Measurements from ENCODE around the gene NEDD4. TPM values are rescaled to one million over a fixed set of nuclear protein-coding genes. Genes with fewer than 3 reads are reported as not detected.

NEDD4 gene
- total and polyA plus RNA-seq, 2 of the 4 experiments (the other 2 are of a cell fraction) = 27.4 to 80.7 TPM

DNA sequence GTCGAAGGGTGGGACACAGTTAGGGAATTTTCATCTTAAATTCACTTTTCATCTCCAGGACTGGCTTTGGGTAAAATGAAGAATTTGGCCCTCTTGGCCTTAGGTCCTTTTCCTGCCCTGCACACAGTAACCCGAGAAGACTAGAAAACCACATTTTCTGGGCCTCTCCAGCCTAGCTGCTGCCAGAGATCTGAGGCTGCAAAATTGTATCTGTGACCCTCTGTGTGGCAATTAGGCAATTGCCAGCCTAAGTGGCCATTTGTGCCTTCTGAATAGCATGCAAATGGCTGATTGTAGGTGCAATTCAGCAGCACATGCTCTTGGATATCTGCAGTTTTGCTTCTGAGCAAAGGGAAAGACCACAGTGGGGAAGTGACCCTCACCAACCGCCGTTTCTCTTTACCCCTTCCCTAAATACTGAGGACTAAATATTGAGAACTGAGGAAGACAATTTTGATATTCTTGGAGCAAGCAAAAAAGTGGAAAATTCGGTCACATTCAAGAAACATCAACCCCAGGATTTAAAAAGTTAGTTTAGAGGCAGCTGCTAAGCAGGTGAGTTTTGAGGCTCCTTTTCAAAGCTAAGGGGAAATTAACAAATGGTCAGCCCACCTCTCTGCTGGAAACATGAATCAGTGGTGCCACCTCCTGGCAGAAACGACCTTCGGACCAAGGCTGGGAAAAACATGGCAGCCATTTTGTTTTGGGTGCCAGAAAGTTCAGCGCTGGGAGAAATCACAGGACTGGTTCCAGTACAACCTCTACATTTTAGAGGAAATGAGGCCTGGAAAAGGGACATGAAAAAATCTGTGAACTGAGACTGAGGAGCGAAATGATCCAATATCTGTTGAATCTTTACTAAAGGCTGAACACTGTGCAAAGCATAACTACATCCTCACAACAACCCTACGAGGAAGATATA is 193.9 kb downstream of the NEDD4 start:
- H3K9me3 ChIP-seq (ENCODE audit: control insufficient read depth, insufficient read depth, low read length) = no peaks in the 10 kb centered on the region
- DNase-seq = peak; percentile 52
- ChIA-PET POLR2A (ENCODE audit: unreplicated experiment) (interaction anchor here (0.5 kb wide), 1 partner anchor 71 kb away, joined by 5 read pairs; no protein-coding TSS in a partner anchor), CTCF (interaction anchor here (0.6 to 1.4 kb wide), 5 partner anchors 24 to 546 kb away, joined by 3 to 4 read pairs (median 3); no protein-coding TSS in a partner anchor)
- peak overlapping the region; percentile 70; the same call in 1 of the 2 replicates for H3K14ac ChIP-seq (replicated peaks; ENCODE audit: low read depth, low read length)
- no peaks in the 10 kb centered on the region for H3K79me1 ChIP-seq (ENCODE audit: low read depth in 1 of 2, low read length in 2 of 2)
- no CpG with 5 or more reads among the region's 10 CpGs for WGBS, 2 experiments (ENCODE audit: extremely low coverage in 2 of 2, insufficient read length in 1 of 2)
- no TSS peak for BruUV-seq (replicated peaks)
- H2AFZ ChIP-seq (replicated peaks; ENCODE audit: low read length, poor library complexity) = peak overlapping the region; percentile 52
- H3K9ac ChIP-seq (ENCODE audit: low read depth, low read length) = no peak overlapping the region
- peak overlapping the region; percentile 88; the same call in 1 of the 2 replicates for H4K5ac ChIP-seq (ENCODE audit: low read depth, low read length)
- in situ Hi-C loops (cut with MboI; ENCODE audit: low sequenced_read_pairs) = loop anchor here (25.0 kb wide), 1 partner anchor 137 kb away; no protein-coding TSS in a partner anchor
- ATAC-seq (ENCODE audit: low read depth) = peak; percentile 85
- H4K20me1 ChIP-seq (ENCODE audit: insufficient read depth, low read length) = no peaks in the 10 kb centered on the region
- H3K4me1 ChIP-seq (ENCODE audit: control insufficient read depth, insufficient read depth, low read length) = peaks cover 2% of the 10 kb centered on the region; the same call in 1 of the 2 replicates
- H3K18ac ChIP-seq (ENCODE audit: low read depth, low read length) = no peak overlapping the region; the same call in 1 of the 2 replicates
- no peak overlapping the region for H2BK20ac ChIP-seq (ENCODE audit: low read depth, low read length)
- no peaks in the 10 kb centered on the region; the same call in 1 of the 2 replicates for H3K9me1 ChIP-seq (ENCODE audit: insufficient read depth, low read length)
- H2AK5ac ChIP-seq (ENCODE audit: low read depth, low read length) = no peak overlapping the region; the same call in 1 of the 2 replicates
- no peak overlapping the region for H3K56ac ChIP-seq (ENCODE audit: extremely low read depth, insufficient read depth, low read length)
- no peak overlapping the region for H3K4me2 ChIP-seq (ENCODE audit: low read depth, low read length)
- intact Hi-C loops (cut with micrococcal nuclease) = loop anchor here (1.0 to 10.0 kb wide), 2 partner anchors 151 to 285 kb away; no protein-coding TSS in a partner anchor
- H2BK120ac ChIP-seq (ENCODE audit: low read depth, low read length) = peak overlapping the region; percentile 63; the same call in 1 of the 2 replicates
- H2AK9ac ChIP-seq (replicated peaks; ENCODE audit: low read depth, low read length, poor library complexity) = no peak overlapping the region
- no peak overlapping the region for H3K4me3 ChIP-seq (ENCODE audit: insufficient read depth, low read depth, low read length)
- H3K4ac ChIP-seq (ENCODE audit: low read depth, low read length) = peak overlapping the region; percentile 45; the same call in 1 of the 2 replicates
- no peak overlapping the region; the same call in 1 of the 2 replicates for H3K23ac ChIP-seq (ENCODE audit: low read depth, low read length)
- H4K91ac ChIP-seq (ENCODE audit: insufficient read depth, low read depth, low read length) = no peak overlapping the region
- no peak overlapping the region for H3K27ac ChIP-seq (ENCODE audit: insufficient read depth, low read length)
- H4K8ac ChIP-seq (ENCODE audit: low read depth in 2 of 2, low read length in 2 of 2) = peak overlapping the region; percentile 28 to 92
- no peak overlapping the region for H2BK5ac ChIP-seq (ENCODE audit: low read depth, low read length, poor library complexity, severe bottlenecking)
- dilution Hi-C loops (cut with HindIII; ENCODE audit: low sequenced_read_pairs, unreplicated experiment) = no loop called here
- no peaks in the 10 kb centered on the region for H3K36me3 ChIP-seq (ENCODE audit: control insufficient read depth, insufficient read depth, low read length)
- peaks cover 5% of the 10 kb centered on the region for H3K27me3 ChIP-seq (ENCODE audit: control insufficient read depth, insufficient read depth, low read length)
- no peak overlapping the region for H2BK15ac ChIP-seq (ENCODE audit: low read depth, low read length)
- no peak for TF ChIP-seq POLR2A (IDR thresholded peaks at IDR 0.05; ENCODE audit: low read depth, low read length)
- TF ChIP-seq, protein P1, sequence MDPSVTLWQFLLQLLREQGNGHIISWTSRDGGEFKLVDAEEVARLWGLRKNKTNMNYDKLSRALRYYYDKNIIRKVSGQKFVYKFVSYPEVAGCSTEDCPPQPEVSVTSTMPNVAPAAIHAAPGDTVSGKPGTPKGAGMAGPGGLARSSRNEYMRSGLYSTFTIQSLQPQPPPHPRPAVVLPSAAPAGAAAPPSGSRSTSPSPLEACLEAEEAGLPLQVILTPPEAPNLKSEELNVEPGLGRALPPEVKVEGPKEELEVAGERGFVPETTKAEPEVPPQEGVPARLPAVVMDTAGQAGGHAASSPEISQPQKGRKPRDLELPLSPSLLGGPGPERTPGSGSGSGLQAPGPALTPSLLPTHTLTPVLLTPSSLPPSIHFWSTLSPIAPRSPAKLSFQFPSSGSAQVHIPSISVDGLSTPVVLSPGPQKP (IDR thresholded peaks at IDR 0.05; ENCODE audit: borderline replicate concordance, low read depth, low read length) = no peak
- TF ChIP-seq SMC3 (IDR thresholded peaks at IDR 0.05; ENCODE audit: low read depth, low read length) = peak; percentile 77
- TF ChIP-seq MAFK (IDR thresholded peaks at IDR 0.05; ENCODE audit: low read depth, low read length) = no peak
- TF ChIP-seq, protein P2, sequence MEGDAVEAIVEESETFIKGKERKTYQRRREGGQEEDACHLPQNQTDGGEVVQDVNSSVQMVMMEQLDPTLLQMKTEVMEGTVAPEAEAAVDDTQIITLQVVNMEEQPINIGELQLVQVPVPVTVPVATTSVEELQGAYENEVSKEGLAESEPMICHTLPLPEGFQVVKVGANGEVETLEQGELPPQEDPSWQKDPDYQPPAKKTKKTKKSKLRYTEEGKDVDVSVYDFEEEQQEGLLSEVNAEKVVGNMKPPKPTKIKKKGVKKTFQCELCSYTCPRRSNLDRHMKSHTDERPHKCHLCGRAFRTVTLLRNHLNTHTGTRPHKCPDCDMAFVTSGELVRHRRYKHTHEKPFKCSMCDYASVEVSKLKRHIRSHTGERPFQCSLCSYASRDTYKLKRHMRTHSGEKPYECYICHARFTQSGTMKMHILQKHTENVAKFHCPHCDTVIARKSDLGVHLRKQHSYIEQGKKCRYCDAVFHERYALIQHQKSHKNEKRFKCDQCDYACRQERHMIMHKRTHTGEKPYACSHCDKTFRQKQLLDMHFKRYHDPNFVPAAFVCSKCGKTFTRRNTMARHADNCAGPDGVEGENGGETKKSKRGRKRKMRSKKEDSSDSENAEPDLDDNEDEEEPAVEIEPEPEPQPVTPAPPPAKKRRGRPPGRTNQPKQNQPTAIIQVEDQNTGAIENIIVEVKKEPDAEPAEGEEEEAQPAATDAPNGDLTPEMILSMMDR (conservative IDR thresholded peaks at IDR 0.05; ENCODE audit: low read depth, low read length) = peak; percentile 77
- no peak for TF ChIP-seq CEBPB (IDR thresholded peaks at IDR 0.05; ENCODE audit: low read depth, low read length)
- no peak for TF ChIP-seq CHD1 (IDR thresholded peaks at IDR 0.05; ENCODE audit: low read depth, low read length)
- no peak for TF ChIP-seq BHLHE40 (IDR thresholded peaks at IDR 0.05; ENCODE audit: low read depth, low read length)
- peak; percentile 80 for TF ChIP-seq RAD21 (IDR thresholded peaks at IDR 0.05; ENCODE audit: low read length)
- TF ChIP-seq, protein P3, sequence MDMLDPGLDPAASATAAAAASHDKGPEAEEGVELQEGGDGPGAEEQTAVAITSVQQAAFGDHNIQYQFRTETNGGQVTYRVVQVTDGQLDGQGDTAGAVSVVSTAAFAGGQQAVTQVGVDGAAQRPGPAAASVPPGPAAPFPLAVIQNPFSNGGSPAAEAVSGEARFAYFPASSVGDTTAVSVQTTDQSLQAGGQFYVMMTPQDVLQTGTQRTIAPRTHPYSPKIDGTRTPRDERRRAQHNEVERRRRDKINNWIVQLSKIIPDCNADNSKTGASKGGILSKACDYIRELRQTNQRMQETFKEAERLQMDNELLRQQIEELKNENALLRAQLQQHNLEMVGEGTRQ (IDR thresholded peaks at IDR 0.05; ENCODE audit: low read depth, low read length) = no peak

Measured in IMR-90 (cell line).